Activated CD8-positive, alpha-beta memory T cell treated with anti-CD3 and anti-CD28 coated beads for 36 hours (primary cell): ENCODE results near the gene MRPL12. TPM values are rescaled to one million over a fixed set of nuclear protein-coding genes. Genes with fewer than 3 reads are reported as not detected.

ENCODE experiments used
- CTCF ChIA-PET: fragments of 350-600 bp; sonication (Branson Sonifier 250); formaldehyde crosslinking; loops from one replicate; lab custom pipeline; 2021; ENCODE audit warnings: antibody characterized with exemption; lab: Charles Lee
- POLR2A ChIA-PET: fragments of 350-600 bp; sonication (Branson Sonifier 250); formaldehyde crosslinking; loops from one replicate; lab custom pipeline; 2021; ENCODE audit warnings: antibody characterized with exemption; lab: Charles Lee
- total RNA-seq, 2 experiments: library from RNA; stranded (reverse); gene quantifications; one replicate each; pipeline ENCODE4 v1.2.3, GENCODE V29; 2021

MRPL12 gene
- total RNA-seq, 2 experiments from 2014 or later: 230 to 235 TPM

DNA sequence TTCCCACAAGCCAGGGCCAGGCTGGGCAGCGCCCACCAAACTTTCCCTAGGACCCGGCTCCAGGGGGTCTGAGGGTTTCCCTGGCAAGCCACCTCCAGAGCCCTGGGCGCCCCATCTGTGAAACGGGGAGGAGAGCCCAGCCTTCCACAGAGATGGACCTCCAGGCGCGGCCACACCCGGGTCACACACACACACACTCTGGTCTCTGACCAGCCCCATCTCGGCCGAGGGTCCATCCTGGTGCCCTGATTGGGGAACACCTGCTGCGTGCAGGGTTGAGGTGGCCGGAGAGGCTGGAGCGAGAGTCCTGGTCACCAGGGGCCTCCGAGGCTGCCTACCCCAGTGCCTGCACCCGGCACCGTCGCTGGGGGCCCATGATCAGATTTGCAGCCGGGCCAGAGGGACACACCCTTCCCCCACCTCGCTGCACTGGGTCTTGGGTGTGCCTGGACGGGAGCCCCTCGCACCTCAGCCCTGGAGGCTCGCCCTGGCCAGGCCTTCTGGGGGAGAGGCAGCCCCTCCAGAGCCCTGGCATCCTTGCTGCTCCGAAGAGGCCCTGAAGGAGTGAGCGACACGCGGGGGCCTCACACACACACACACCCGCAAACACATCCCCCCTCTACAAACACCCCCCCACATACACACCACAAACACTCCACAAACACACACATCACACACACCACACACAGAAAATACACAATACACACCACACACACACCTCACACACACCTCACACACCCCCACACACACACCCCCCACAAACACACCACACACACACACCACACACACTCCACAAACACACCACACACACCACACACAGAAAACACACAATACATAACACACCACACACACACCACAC lies 38.7 kb downstream of the MRPL12 start:
- POLR2A ChIA-PET: no interaction called here
- CTCF ChIA-PET: no interaction called here

Other genes with a start within 250 kb of the MRPL12 start
- gene ACTG1, start 190.6 kb upstream of the MRPL12 start, total RNA-seq: 1,000 to 10,000 TPM; 4,757 to 4,840 TPM
- under 1 TPM; 0.21 to 0.50 TPM for gene FSCN2, start 175.0 kb upstream of the MRPL12 start, total RNA-seq
- gene FAAP100, start 151.0 kb upstream of the MRPL12 start, total RNA-seq: 10 to 100 TPM; 50.6 to 55.8 TPM
- 100 to 1,000 TPM; 114 to 119 TPM for gene NPLOC4, start 66.3 kb upstream of the MRPL12 start, total RNA-seq
- gene TSPAN10, start 66.2 kb upstream of the MRPL12 start, total RNA-seq: under 1 TPM; 0.19 to 0.23 TPM
- 1 to 10 TPM; 2.5 to 4.3 TPM for gene PDE6G, start 46.8 kb upstream of the MRPL12 start, total RNA-seq
- 10 to 100 TPM; 49.1 to 55.7 TPM for gene OXLD1, start 36.8 kb upstream of the MRPL12 start, total RNA-seq
- gene CCDC137, start 36.6 kb upstream of the MRPL12 start, total RNA-seq: 10 to 100 TPM; 68.7 to 71.9 TPM
- gene ARL16, start 19.6 kb upstream of the MRPL12 start, total RNA-seq: 10 to 100 TPM; 17.7 to 18.5 TPM
- gene HGS, start 19.4 kb upstream of the MRPL12 start, total RNA-seq: 100 to 1,000 TPM; 132 to 136 TPM
- 10 to 100 TPM; 39.6 to 39.8 TPM for gene SLC25A10, start 8.9 kb downstream of the MRPL12 start, total RNA-seq
- gene GCGR, start 100.8 kb downstream of the MRPL12 start, total RNA-seq: not detected
- 10 to 100 TPM; 44.5 to 46.3 TPM for gene MCRIP1, start 129.9 kb downstream of the MRPL12 start, total RNA-seq
- gene PPP1R27, start 131.7 kb downstream of the MRPL12 start, total RNA-seq: not detected
- gene P4HB, start 157.2 kb downstream of the MRPL12 start, total RNA-seq: 100 to 1,000 TPM; 493 to 503 TPM
- gene ARHGDIA, start 168.0 kb downstream of the MRPL12 start, total RNA-seq: 100 to 1,000 TPM; 669 to 688 TPM
- 100 to 1,000 TPM; 305 to 310 TPM for gene ALYREF, start 188.2 kb downstream of the MRPL12 start, total RNA-seq
- 100 to 1,000 TPM; 147 TPM for gene ANAPC11, start 188.4 kb downstream of the MRPL12 start, total RNA-seq
- gene NPB, start 198.9 kb downstream of the MRPL12 start, total RNA-seq: under 1 TPM in 1 of 2 experiments, not detected in 1; 0.17 TPM
- 10 to 100 TPM; 30.4 to 30.9 TPM for gene PCYT2, start 208.0 kb downstream of the MRPL12 start, total RNA-seq
- gene SIRT7, start 214.8 kb downstream of the MRPL12 start, total RNA-seq: 10 to 100 TPM; 37.1 to 39.7 TPM
- gene MAFG, start 224.4 kb downstream of the MRPL12 start, total RNA-seq: 10 to 100 TPM; 28.2 to 29.7 TPM
- gene PYCR1, start 233.9 kb downstream of the MRPL12 start, total RNA-seq: 100 to 1,000 TPM; 160 to 165 TPM
- gene MYADML2, start 243.9 kb downstream of the MRPL12 start, total RNA-seq: not detected